Peyer's patch (tissue), 4 donors: ENCODE results near the gene B3GLCT. TPM values are rescaled to one million over a fixed set of nuclear protein-coding genes. Genes with fewer than 3 reads are reported as not detected.

Source experiments
- DNase-seq, 3 donors: peaks; one replicate each; pipeline ENCODE4 v3.0.0-alpha.2; 2017 to 2019
- H3K27ac ChIP-seq, 4 donors: fragments of 200-600 bp; sonication (generic); one replicate each; pipeline ENCODE4 v1.5.1; 2016 to 2019
- H3K27me3 ChIP-seq, 2 donors: fragments of 200-600 bp; sonication (generic); one replicate each; pipeline ENCODE4 v1.5.1; 2019
- H3K36me3 ChIP-seq, 3 donors: fragments of 200-600 bp; sonication (generic); one replicate each; pipeline ENCODE4 v1.5.1; 2016 to 2019
- H3K4me1 ChIP-seq, 4 donors: fragments of 200-600 bp; sonication (generic); one replicate each; pipeline ENCODE4 v1.5.1; 2016 to 2019
- H3K4me3 ChIP-seq, 4 donors: fragments of 200-600 bp; sonication (generic); 1 replicate in 3 of 4; 2 replicates in 1 of 4; pipeline ENCODE4 v1.5.1; 2016 to 2019; ENCODE audit warnings: mild to moderate bottlenecking in 1 of 4
- H3K9me3 ChIP-seq, 4 donors: fragments of 200-600 bp; sonication (generic); one replicate each; pipeline ENCODE4 v1.5.1; 2016 to 2019; ENCODE audit warnings: mild to moderate bottlenecking in 1 of 4
- CTCF ChIP-seq, 6 experiments: fragments of 450-650 bp in 4 of 6; fragments of 200-600 bp in 2 of 6; sonication (generic) in 1 of 6; IDR thresholded peaks; one replicate each; pipeline ENCODE4 v1.5.1; 2017 to 2019; ENCODE audit warnings: antibody characterized with exemption in 6 of 6, mild to moderate bottlenecking in 3 of 6, moderate library complexity in 1 of 6
- POLR2A ChIP-seq, 2 donors: fragments of 450-650 bp; IDR thresholded peaks; one replicate each; pipeline ENCODE4 v1.5.1; 2017; ENCODE audit warnings: antibody characterized with exemption in 2 of 2, mild to moderate bottlenecking in 2 of 2, moderate library complexity in 2 of 2
- total RNA-seq, 4 donors: library from RNA; depleted of rRNA; stranded (reverse); fragments of >200 nt; gene quantifications; one replicate each; pipeline ENCODE4 v1.1.0, GENCODE V29; 2016

Gene B3GLCT
- total RNA-seq, 4 donors from 2014 or later = 3.3 to 5.4 (median 3.4) TPM

- no peaks in the 10 kb centered on the region for H3K4me1 ChIP-seq
- H3K4me3 ChIP-seq = no peak overlapping the region
- DNase-seq = no peak
- H3K27ac ChIP-seq = no peak overlapping the region
- no peaks in the 10 kb centered on the region for H3K9me3 ChIP-seq
- no peaks in the 10 kb centered on the region for H3K27me3 ChIP-seq
- H3K36me3 ChIP-seq = no peaks in the 10 kb centered on the region
- TF ChIP-seq POLR2A (IDR thresholded peaks at IDR 0.05) (no peak), CTCF (IDR thresholded peaks at IDR 0.05) (no peak)
Observed at GRCh38 chr13:31219909-31220598, 20.3 kb downstream of the B3GLCT start.

GRCh38 chr13:31221057-31221456 lies 21.3 kb downstream of the B3GLCT start:
- no peak overlapping the region for H3K27ac ChIP-seq
- H3K27me3 ChIP-seq = no peaks in the 10 kb centered on the region
- no peaks in the 10 kb centered on the region for H3K9me3 ChIP-seq
- H3K4me1 ChIP-seq = no peaks in the 10 kb centered on the region
- H3K36me3 ChIP-seq = no peaks in the 10 kb centered on the region
- TF ChIP-seq CTCF (IDR thresholded peaks at IDR 0.05) (no peak), POLR2A (IDR thresholded peaks at IDR 0.05) (no peak)
- H3K4me3 ChIP-seq = no peak overlapping the region
- no peak for DNase-seq

- H3K9me3 ChIP-seq = no peaks in the 10 kb centered on the region
- no peaks in the 10 kb centered on the region for H3K27me3 ChIP-seq
- no peak for TF ChIP-seq CTCF (IDR thresholded peaks at IDR 0.05)
- no peak for TF ChIP-seq POLR2A (IDR thresholded peaks at IDR 0.05)
- no peaks in the 10 kb centered on the region for H3K36me3 ChIP-seq
- no peaks in the 10 kb centered on the region for H3K4me1 ChIP-seq
- DNase-seq = no peak
- no peak overlapping the region for H3K4me3 ChIP-seq
- no peak overlapping the region for H3K27ac ChIP-seq
Observed at GRCh38 chr13:31223215-31223614, 23.4 kb downstream of the B3GLCT start.

GRCh38 chr13:31223640-31224039 lies 23.9 kb downstream of the B3GLCT start:
- H3K27ac ChIP-seq = no peak overlapping the region
- no peak overlapping the region for H3K4me3 ChIP-seq
- no peak for DNase-seq
- no peaks in the 10 kb centered on the region for H3K27me3 ChIP-seq
- no peaks in the 10 kb centered on the region for H3K9me3 ChIP-seq
- H3K4me1 ChIP-seq = no peaks in the 10 kb centered on the region
- no peak for TF ChIP-seq POLR2A (IDR thresholded peaks at IDR 0.05)
- no peak for TF ChIP-seq CTCF (IDR thresholded peaks at IDR 0.05)
- no peaks in the 10 kb centered on the region for H3K36me3 ChIP-seq

GRCh38 chr13:31224174-31224669 lies 24.4 kb downstream of the B3GLCT start:
- no peaks in the 10 kb centered on the region for H3K36me3 ChIP-seq
- H3K4me1 ChIP-seq = no peaks in the 10 kb centered on the region
- no peaks in the 10 kb centered on the region for H3K9me3 ChIP-seq
- H3K4me3 ChIP-seq = no peak overlapping the region
- no peaks in the 10 kb centered on the region for H3K27me3 ChIP-seq
- no peak overlapping the region for H3K27ac ChIP-seq
- TF ChIP-seq CTCF (IDR thresholded peaks at IDR 0.05) = no peak
- TF ChIP-seq POLR2A (IDR thresholded peaks at IDR 0.05) = no peak
- DNase-seq = no peak
